Measurements from ENCODE around the gene EXOC5.

Gene EXOC5

DNA sequence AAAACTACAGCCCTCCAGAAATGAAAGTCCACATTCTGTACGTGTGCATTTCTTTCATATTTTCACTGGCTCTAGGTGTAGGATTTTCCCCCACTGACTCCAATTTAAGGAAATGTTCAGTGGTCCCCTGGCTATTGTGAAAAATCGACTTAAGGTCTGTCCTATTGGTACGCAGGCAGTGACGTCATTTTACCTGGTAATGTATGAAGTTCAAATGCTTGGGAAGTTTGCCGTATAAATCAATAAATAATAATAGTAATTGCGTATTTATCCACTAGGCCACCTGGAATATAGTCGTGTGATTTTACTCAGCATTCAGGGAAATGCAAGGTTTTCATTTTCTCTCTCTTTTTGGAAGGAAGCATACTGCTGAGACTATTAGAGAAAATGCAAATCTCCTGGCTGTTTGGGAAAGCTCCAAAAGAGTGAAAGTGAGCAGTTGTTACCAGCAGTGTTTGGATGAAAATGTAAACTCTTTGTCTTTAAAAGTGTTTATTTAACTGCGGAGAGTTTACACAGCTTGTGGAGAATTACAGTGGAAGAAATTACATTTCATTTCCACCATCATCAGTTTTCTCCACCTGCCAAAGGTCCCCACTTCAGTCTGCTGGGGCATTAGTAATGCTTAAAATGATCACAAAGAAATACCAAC lies 107.0 kb downstream of the EXOC5 start:
- DNase-seq = no peak

DNA sequence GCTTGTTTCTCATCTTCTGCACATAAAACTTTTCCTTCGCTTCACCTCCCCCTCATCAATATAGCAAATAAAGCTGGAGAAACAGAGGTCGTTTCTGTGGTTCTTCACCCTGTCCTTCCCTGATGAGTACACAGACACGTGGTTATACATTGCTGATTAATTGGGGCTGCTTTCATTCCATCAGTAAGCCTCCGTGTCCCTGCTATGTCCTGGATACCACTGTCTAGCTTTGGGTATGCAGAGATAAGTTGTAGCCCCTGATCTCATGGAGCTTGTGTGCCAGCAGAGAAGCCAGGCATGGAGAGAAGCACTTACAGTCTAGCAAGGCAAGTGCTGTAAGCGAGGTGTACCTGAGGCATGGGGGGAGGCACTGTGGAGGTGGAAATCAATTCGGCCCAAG lies 108.4 kb downstream of the EXOC5 start:
- DNase-seq = no peak

DNA sequence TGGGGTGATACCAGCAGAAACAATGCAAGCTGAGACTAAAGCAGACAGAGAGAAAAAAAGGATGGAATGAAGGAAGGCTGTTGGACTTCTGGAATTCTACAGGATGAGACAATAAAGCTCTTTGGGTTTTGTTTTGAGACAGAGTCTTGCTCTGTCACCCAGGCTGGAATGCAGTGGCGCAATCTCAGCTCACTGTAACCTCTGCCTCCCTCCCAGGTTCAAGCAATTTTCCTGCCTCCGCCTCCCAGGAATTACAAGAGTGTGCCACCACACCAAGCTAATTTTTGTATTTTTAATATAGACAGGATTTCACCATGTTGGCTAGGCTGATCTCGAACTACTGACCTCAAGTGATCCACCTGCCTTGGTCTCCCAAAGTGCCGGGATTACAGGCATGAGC lies 115.4 kb downstream of the EXOC5 start:
- no peak for DNase-seq

All from activated gamma-delta T cell treated with Interleukin-2 at 50 U/mL for 16 hours (primary cell).